GM18868 (cell line): ENCODE results near the gene RNF125.

Experiments
- ATAC-seq: cut with Tn5 transposase; IDR thresholded peaks from one replicate; pipeline ENCODE4 v1.9.1; 2021; ENCODE audit warnings: mild to moderate bottlenecking, moderate library complexity; ENCODE audit not compliant: unreplicated experiment

Gene RNF125

DNA sequence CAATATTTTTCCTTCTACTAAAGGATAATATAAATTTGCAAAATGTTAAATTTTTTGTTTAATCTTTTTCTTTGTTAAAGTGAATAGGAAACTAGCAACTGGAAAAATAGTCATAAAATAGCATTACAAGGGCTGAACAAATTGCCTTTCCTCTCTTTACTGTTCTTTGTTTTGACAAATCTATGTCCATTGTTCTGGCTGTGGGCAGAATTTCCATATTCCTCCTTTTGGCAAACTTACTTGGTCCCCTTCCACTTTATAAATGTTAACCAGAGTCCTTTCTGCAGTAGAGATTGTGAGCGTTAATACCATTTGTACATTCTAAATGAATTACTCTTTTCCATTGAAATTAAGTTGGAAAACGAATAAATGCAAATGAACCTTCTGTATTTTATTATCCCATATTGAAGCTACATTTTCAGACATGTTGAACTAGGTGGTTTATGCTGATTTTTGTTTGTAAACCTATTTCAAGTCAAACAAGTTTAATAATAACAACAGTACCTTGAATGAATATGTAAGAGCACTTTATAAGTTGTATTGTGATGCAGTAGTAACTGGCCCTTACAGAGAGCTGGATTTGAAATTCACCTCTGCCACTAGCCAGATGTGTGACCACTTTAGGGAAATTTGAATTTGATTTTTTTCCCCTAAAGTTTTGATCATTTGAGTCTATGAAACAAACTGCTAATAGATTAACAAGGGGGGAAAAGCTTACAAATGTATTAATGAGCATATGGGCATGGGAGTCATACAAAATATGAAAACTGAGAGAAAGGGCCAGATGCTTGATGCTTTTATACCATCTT, 3.3 kb downstream of the RNF125 start:
- ATAC-seq, result no peak

DNA sequence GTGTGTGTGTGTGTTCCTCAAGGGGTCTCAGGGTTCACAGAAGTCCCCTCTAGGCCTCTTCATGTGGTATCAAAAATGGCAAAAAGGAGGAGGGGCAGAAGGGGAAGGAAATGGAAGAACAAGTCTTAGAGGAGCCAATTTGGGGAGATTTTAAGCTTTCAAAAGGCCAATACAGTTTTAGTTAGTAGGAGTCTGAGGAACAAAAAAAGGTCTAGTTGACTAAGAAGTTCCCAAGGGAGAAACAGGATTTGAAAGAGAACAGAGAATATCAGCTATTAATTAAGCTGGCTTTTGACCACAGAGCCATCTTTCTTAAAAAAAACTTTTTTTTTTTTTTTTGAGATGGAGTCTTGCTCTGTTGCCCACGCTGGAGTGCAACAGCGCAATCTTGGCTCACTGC, 7.1 kb downstream of the RNF125 start:
- ATAC-seq, result no peak

DNA sequence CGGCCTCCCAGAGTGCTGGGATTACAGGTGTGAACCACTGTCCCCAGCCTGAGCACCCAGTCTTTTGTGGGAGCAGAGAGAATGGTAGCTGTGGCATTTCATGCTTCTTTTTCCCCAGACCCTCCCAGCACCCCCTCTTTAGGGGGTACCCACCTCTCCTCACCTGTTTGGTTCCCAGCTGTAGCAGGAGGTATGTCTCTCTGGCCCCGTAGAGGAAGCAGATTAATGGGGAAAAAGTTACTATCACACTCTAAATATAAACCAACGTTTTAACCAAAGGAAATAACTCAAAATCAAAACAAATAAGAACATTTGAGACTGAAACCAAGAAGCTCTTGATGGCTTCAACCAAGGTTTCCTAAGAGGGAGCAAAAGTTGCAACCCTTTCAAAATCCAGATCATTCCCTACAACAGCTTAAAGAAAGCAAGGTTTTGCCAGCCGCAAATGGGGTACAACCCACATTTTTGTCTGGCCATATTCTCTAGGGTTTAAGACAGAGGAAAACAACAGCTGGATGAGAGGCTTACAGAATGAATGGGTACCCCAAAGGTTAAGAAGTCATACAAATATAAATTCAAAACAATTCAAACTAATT, 8.0 kb downstream of the RNF125 start:
- no peak for ATAC-seq

DNA sequence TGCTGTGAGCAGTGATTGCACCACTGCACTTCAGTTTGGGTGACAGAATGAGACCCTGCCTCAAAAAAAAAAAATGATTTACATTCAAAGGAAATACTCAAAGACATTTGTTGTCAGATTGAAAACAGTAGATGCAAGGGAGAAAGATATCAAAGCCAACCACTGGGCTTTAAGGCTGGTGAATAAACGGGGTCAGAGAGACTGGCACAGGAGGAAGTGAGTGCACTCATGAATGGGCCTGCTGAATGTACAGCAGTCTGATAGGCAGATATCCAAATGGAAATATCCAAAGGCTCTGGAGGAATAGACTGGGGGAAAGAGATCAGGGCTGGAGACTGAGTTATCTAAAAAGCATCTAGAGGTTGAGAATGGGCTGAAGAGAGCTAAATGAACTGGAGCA, 10.9 kb downstream of the RNF125 start:
- no peak for ATAC-seq

DNA sequence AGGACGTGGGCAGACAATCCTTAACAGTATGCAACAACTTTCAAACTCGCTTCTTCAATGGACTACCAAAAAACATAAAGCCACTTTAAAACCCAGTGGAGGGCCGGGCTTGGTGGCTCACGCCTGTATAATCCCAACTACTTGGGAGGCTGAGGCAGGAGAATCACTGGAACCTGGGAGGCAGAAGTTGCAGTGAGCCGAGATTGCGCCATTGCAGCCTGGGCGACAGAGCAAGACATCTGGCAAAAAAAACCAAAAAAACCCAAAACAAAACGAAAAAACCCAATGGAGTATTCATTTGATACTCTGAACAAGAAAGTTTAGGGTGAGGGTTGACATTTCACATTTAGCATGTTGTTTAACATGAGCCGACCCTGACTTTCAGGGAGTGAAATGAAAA, 14.0 kb downstream of the RNF125 start:
- ATAC-seq, result no peak

DNA sequence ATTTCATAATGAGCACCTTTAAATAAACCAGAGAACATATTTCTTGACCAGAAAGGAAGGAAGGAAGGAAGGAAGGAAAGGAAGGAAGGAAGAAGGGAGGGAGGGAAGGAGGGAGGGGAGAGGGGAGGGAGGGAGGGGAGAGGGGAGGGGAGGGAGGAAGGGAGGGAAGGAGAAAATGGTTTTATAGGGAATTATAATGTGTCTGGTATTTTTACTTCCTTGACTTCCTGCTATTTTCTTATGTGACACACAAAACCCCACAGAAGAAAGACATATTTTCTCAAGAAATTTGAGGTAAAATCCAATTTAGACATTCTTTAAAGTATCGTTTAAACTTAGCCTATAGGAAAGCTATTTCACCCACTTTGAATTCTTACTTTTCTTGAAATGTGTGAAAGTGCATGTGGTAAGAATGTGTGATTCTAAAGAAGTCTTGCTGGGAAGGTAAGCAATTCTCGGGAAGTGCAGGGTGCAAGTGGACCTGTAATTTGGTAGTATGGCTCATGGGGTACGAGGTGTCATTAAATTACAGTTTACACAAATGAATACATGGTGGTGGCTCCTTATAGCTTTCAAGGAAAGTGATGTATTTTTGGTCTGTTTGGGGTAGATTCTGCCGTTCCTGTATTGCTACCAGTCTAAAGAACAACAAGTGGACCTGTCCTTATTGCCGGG, 18.0 kb downstream of the RNF125 start:
- ATAC-seq, result no peak

DNA sequence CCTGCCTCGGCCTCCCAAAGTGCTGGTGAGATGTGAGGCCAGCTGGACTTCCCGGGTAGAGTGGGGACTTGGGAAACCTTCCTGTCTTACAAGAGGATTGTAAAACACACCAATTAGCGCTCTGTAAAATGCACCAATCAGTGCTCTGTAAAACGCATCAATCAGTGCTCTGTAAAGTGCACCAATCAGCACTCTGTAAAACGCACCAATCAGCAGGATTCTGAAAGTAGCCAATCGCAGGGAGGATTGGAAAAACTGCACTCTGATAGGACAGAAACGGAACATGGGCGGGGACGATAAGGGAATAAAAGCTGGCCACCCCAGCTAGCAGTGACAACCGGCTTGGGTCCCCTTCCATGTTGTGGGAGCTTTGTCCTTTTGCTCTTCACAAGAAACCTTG, 19.0 kb downstream of the RNF125 start:
- ATAC-seq, result no peak

DNA sequence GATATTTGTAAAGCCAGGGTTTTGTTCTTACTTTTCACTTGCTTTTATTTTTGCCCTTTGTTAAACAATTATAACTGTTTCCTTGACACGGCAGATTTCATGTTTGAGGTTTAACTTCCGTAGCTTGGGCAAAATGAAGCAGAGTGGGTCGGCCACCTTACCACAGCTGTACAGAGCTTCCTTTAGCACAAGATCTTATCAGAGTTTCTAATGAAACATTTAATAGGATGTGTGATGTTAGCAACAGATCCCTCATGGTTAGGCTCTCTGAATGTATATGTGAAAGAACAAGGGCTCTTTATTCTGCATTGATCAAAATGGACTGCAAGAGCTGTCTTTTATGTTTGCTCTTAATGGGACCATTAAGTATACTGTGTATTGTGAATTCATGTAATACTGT, 22.3 kb downstream of the RNF125 start:
- ATAC-seq, result peak; percentile 74

DNA sequence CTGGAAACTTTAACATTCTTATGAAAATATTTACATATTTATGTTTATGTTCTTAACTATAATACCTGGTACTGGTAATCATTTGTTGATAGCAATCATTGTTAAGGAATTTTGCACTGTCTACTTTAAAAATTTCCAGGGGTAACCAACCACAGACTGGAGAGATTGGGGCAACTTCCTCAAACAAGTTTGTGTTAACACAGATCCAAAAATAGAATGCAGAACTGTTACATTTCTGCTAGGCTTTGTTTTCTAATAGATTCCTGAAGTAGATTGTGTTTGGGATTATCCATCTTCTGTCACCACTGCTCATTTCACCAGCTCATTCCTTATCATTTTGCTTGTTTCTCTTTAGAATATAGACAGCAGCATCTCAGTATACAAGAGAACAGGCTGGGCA, 23.7 kb downstream of the RNF125 start:
- no peak for ATAC-seq

DNA sequence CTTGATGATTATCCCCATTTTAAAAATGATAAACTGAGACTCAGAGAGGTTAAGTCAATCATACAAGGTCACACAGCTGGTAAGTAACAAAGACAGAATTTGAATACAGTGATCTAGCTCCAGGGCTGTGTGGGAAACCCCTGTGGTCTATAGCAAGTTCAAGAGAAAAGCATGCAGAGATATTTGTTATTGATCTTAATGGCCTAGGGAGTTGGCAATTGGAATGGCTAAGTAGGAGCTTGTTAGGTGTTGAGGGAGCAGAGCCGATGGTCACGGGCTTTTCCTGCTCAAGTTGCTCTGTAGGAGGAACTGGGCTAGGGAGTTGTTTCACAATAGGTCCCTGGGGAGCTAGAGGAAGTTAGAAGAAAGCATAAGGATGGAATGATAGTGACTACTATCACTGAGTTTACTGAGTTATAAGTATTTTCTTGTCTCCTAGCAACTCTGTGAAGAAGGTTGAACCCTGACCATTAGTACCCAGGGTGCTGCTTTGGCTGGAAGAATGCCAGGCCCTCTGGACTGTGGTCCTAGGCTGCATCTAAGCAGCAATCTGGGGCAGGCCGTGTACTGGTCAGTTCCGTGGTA, 30.0 kb downstream of the RNF125 start:
- ATAC-seq, result peak; percentile 73

DNA sequence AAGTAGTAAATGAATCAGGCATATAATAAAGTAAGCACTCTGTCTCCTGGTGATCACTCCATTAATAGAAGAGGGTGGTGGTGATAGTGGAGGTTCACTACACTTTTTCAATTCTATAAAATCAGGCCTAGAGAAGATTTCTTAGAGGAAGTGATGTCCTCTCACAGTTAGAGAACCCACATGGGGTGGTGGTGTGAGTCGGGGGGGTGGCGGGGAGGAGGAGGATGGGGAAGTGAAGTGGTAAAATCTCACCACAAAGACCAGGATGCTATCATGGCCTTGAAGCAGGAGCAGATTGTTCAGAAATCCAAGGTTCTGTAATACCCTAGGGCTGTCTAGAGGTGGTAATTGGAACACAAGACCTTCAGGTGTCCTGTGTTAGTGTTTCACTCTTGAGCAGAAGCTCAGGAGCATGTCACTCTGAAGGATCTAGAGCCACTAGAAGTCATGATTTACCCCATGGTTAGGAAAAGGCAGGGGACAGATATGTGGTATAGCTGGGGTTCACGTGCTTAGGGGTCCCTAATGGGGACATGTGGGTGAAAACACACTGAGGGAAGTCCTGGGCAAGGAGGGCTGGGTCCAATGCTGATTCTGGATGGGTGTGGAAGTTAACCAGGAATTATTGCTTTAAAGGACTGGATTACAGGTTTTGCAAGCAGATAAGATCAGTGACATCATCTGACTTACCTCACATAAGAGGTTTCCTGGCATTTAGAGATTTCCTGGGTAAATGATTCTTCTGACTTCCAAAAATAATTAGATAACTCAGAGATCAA, 31.0 kb downstream of the RNF125 start:
- peak; percentile 41 for ATAC-seq

DNA sequence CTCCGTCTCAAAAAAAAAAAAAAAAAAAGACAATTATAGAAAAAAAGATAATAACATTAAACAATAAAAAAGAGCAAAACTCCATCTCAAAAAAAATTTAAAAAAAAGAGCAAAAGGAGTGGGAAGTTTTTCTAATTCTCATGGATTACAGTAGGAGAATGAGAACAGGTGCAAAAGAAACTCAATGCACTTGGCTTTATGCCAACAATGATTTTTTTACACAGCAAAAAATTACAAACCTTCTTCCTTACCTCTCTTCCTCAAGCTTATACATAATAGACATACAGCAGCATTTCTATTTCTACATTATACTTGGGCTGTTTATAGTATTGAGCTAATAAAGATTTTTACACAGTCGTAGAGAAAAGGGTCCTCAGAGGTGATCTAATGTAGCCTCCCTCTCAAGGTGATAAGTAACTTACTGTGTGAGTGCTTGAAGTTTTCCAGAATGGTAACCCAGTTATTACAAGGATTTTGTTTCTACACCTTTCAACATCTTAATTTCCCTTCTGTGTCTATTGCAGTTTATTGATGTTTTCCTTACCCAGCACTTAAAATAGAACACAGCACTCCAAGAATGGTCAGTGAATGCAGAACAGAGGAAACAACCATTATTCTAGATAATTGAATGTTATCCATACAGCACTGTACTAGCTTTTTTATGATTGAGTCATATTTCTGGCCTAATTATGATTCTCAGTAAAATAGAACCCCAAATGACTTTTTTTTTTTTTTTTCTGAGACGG, 38.2 kb downstream of the RNF125 start:
- ATAC-seq, result no peak

DNA sequence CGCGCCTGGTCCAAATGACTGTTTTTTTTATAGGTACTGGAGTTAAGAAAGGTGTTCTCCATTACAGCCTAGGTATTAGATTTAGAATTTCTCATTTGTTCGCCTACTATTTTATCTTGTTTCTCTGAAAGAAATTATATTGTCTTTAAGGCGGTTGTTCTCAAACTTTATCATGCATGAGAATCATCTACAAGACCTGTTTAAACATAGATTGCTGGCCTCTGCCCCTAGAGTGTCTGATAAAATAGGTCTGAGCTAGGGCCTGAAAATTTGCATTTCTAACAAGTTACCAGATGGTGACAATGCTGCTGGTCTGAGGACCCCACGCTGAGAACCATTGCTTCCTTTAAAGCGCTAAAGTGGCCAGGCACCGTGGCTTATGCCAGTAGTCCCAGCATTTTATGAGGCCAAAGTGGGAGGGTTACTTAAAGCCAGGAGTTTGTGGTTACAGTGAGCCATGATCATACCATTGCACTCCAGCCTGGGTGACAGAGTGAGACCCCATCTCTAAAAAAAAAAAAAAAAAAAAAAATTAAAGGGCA, 39.1 kb downstream of the RNF125 start:
- no peak for ATAC-seq

DNA sequence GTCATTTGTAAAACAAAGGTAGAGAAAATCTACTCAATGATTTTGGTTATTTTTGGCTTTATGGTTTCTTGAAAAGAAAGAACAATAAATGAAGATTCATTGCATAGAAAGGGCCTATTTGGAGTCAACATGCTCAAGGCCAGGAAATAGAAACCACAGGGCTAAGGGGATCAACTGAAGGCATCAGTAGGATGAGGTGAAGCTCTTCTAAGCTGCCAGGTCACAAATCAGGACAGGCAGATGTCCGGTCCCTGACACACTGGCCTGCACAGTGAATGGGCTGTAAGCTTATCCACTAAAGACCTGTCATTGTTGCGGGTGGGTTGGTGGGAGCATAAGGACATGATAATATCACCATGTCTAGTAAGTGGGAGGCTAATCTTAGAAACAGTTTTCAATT, 41.4 kb downstream of the RNF125 start:
- ATAC-seq, result no peak

DNA sequence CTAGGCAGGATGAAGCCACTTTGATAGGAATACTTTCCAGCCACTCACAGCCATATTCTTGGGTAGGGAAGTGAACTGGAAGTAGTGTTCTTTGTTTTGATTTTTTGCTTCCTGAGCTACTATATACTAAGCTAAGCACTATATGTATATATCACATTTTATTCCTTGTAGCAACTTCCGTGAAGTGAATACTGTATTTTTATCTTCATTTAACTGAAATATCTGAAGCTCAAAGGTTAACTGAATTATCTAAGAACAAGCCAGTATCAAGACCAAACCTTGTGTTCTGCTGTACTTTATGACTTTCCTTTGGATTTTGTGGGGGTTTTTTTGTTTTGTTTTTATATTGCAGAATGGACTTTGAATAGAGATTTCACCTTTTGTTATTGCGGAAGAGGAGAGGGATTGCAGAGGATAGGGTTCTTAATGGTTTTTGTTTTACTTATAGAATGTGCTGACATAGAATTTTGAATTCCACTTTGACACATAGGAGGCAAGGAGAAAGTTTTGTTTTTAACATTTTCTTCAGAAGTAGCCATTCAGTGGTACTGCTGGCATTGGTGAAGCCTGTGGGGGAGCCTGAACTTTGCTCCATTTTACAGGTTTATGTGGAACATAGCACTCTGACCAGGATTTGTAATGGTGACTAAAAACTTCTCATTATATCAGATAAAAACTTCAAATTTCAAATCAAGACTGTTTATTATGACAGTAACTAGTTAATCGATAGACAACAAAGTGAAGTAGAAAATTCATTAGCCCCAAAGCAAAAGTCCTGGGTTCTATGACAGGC, 48.9 kb downstream of the RNF125 start:
- ATAC-seq, result no peak

DNA sequence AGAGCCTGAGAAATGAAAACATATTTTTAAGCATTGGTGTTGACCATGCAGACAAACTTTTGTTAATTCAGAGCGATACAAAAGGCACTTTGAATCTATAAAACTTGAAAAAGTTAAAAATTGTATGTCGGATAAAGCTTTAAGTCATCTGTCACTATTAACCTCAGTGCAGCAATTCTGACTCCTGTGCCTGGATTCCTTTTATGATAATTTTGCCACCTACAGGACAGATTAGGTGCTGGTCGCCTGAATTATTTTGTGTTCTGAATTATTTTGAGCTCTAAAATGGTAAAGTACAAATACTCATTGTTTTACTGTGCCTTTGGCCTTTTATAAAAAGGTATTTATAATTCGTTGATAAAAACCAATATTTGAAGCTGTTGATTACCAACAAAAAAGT, 53.7 kb downstream of the RNF125 start:
- ATAC-seq, result peak; percentile 82

DNA sequence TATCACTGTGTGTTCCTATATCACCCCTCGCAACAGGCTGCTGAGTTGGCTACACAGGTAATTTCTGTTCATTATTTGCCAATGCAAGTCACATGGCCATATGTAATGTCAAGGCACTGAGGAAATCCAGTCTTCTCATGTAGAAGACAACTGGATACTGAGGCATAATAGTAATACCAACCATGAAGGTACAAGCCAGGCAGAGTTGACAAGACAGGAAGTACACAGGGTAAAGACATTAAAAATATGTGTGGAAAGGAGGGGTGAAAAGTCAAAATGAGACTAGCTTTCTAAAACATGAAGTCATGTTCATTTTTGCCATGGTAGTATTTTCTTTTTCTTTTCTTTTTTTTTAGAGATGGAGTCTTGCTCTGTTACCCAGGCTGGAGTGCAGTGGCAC, 55.6 kb downstream of the RNF125 start:
- no peak for ATAC-seq

DNA sequence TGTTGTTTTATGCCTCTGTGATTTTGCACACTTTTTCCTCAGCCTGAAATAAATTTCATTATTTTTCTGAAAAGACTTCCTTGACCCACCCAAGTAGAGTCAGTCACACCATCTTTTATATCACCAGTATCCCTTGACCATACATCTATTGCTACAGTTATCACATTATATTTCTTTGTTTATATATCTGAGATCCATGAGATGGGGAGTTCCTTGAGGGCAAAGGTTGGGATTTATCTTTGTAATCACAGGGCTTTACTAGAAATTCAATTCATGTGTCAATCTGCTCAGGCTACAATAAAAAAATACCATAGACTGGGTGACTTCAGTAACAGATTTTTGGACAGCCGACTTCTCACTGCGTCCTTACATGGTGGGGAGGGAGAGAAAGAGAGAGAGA, 60.2 kb downstream of the RNF125 start:
- ATAC-seq, result no peak

DNA sequence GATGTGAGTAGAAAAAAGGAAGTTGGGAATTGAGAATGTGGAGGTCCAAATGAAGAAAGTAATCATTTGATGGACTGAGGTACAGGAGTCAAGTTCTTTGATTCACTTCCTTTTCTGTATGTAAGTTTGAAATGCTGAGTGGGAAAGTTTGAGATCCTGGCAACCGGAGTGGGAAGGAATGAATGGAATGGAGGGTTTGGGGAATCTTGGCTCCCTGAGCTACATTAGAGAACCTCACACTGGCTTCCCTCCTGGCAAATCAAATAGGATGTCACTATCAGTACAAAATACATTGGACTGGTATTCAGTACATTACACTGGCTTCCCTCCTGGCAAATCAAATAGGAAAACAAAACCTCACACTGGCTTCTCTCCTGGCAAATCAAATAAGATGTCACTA, 63.3 kb downstream of the RNF125 start:
- no peak for ATAC-seq
